ENCODE measurements around the gene ACSL3. TPM values are rescaled to one million over a fixed set of nuclear protein-coding genes. Genes with fewer than 3 reads are reported as not detected.
A peak's percentile ranks its signal among the peaks of the same experiment; 100 is the strongest.

The ACSL3 gene
- total RNA-seq (48.2 TPM), polyA plus RNA-seq (ENCODE audit: insufficient read depth in 1 of 8, insufficient read length in 8 of 8, low replicate concordance in 1 of 8) (10 to 100 TPM; 28.3 to 55.9 (median 45.7) TPM)
- long read RNA-seq, donor 1, full-length matches to known transcripts = 3 of 8 reads
- long read RNA-seq, donor 1, partial matches to known transcripts = 5 of 8 reads
- long read RNA-seq, donor 1, other reads (novel, unspliced or antisense) = 0 of 8 reads
- long read RNA-seq, donor 2, partial matches to known transcripts = 0 of 1 reads
- long read RNA-seq, donor 2, other reads (novel, unspliced or antisense) = 0 of 1 reads
- long read RNA-seq, donor 3, full-length matches to known transcripts = 8 of 15 reads
- long read RNA-seq, donor 3, partial matches to known transcripts = 7 of 15 reads
- long read RNA-seq, donor 3, other reads (novel, unspliced or antisense) = 0 of 15 reads
- long read RNA-seq, donor 4, transcript ACSL3-202 (16 exons, 3,147 nt) = major isoform, 6 of 6 reads
- long read RNA-seq, donor 4, partial matches to known transcripts = 0 of 6 reads
- long read RNA-seq, donor 4, other reads (novel, unspliced or antisense) = 0 of 6 reads
- long read RNA-seq, donor 5, full-length matches to known transcripts = 13 of 32 reads
- long read RNA-seq, donor 5, partial matches to known transcripts = 19 of 32 reads
- long read RNA-seq, donor 5, other reads (novel, unspliced or antisense) = 0 of 32 reads
- long read RNA-seq, donor 6, full-length matches to known transcripts = 7 of 15 reads
- long read RNA-seq, donor 6, partial matches to known transcripts = 8 of 15 reads
- long read RNA-seq, donor 6, other reads (novel, unspliced or antisense) = 0 of 15 reads
- long read RNA-seq, donor 7, full-length matches to known transcripts = 7 of 19 reads
- long read RNA-seq, donor 7, partial matches to known transcripts = 12 of 19 reads
- long read RNA-seq, donor 7, other reads (novel, unspliced or antisense) = 0 of 19 reads
- long read RNA-seq, donor 8, full-length matches to known transcripts = 7 of 7 reads
- long read RNA-seq, donor 8, partial matches to known transcripts = 0 of 7 reads
- long read RNA-seq, donor 8, other reads (novel, unspliced or antisense) = 0 of 7 reads
- long read RNA-seq, donor 9, partial matches to known transcripts = 0 of 2 reads
- long read RNA-seq, donor 9, other reads (novel, unspliced or antisense) = 0 of 2 reads
- long read RNA-seq, donor 10, full-length matches to known transcripts = 9 of 14 reads
- long read RNA-seq, donor 10, partial matches to known transcripts = 5 of 14 reads
- long read RNA-seq, donor 10, other reads (novel, unspliced or antisense) = 0 of 14 reads
- long read RNA-seq, donor 11, full-length matches to known transcripts = 7 of 15 reads
- long read RNA-seq, donor 11, partial matches to known transcripts = 8 of 15 reads
- long read RNA-seq, donor 11, other reads (novel, unspliced or antisense) = 0 of 15 reads

GRCh38 chr2:222860740-222861410 lies at the start of gene ACSL3:
Gene ACSL3, plus strand, starts transcription at chr2:222861036. Its CDS starts 47,737 bp downstream, at chr2:222908773.
- under 1% methylated on average over 94 of the region's 99 CpGs for WGBS (ENCODE audit: insufficient coverage)

GRCh38 chr2:222811828-222812227 lies 49.0 kb upstream of the ACSL3 start:
- H3K27ac ChIP-seq (ENCODE audit: low read length) = no peak overlapping the region

More at GRCh38 chr2:222860740-222861410, at the start of gene ACSL3:
- no peaks in the 10 kb centered on the region for H3K36me3 ChIP-seq (ENCODE audit: control insufficient read depth, insufficient read depth, low read length)
- H3K9me3 ChIP-seq (replicated peaks; ENCODE audit: control insufficient read depth, low read depth, low read length) = no peaks in the 10 kb centered on the region
- H3K27me3 ChIP-seq (ENCODE audit: control insufficient read depth, insufficient read depth, low read length) = no peaks in the 10 kb centered on the region
- H3K4me1 ChIP-seq (ENCODE audit: control insufficient read depth, insufficient read depth, low read length) = peaks cover 16% of the 10 kb centered on the region
- peak within 1 kb of the TSS; percentile 81 for H3K4me3 ChIP-seq (ENCODE audit: low read length)
- peak; percentile 98 for DNase-seq
- H3K27ac ChIP-seq (ENCODE audit: low read length) = peak within 1 kb of the TSS; percentile 89

GRCh38 chr2:222813177-222813843 lies 47.5 kb upstream of the ACSL3 start:
- no peak for DNase-seq
- Histone ChIP-seq H3K27ac (ENCODE audit: low read length) (no peak overlapping the region), H3K4me3 (ENCODE audit: low read length) (no peak overlapping the region), H3K9me3 (replicated peaks; ENCODE audit: control insufficient read depth, low read depth, low read length) (no peaks in the 10 kb centered on the region), H3K36me3 (ENCODE audit: control insufficient read depth, insufficient read depth, low read length) (no peaks in the 10 kb centered on the region), H3K4me1 (ENCODE audit: control insufficient read depth, insufficient read depth, low read length) (no peaks in the 10 kb centered on the region), H3K27me3 (ENCODE audit: control insufficient read depth, insufficient read depth, low read length) (no peaks in the 10 kb centered on the region)
- WGBS (ENCODE audit: insufficient coverage) = 60% methylated on average over 3 of the region's 6 CpGs

More at GRCh38 chr2:222811828-222812227, 49.0 kb upstream of the ACSL3 start:
- WGBS (ENCODE audit: insufficient coverage) = 100% methylated on average over 1 of the region's 1 CpG
- Histone ChIP-seq H3K4me1 (ENCODE audit: control insufficient read depth, insufficient read depth, low read length) (no peaks in the 10 kb centered on the region), H3K4me3 (ENCODE audit: low read length) (no peak overlapping the region), H3K27me3 (ENCODE audit: control insufficient read depth, insufficient read depth, low read length) (no peaks in the 10 kb centered on the region), H3K36me3 (ENCODE audit: control insufficient read depth, insufficient read depth, low read length) (no peaks in the 10 kb centered on the region), H3K9me3 (replicated peaks; ENCODE audit: control insufficient read depth, low read depth, low read length) (no peaks in the 10 kb centered on the region)
- DNase-seq = no peak

GRCh38 chr2:222819722-222820333 lies 41.0 kb upstream of the ACSL3 start:
- H3K4me3 ChIP-seq (ENCODE audit: low read length) = no peak overlapping the region
- H3K27me3 ChIP-seq (ENCODE audit: control insufficient read depth, insufficient read depth, low read length) = no peaks in the 10 kb centered on the region
- H3K4me1 ChIP-seq (ENCODE audit: control insufficient read depth, insufficient read depth, low read length) = no peaks in the 10 kb centered on the region
- WGBS (ENCODE audit: insufficient coverage) = 57% methylated on average over 1 of the region's 2 CpGs
- H3K36me3 ChIP-seq (ENCODE audit: control insufficient read depth, insufficient read depth, low read length) = no peaks in the 10 kb centered on the region
- no peak for DNase-seq
- H3K9me3 ChIP-seq (replicated peaks; ENCODE audit: control insufficient read depth, low read depth, low read length) = no peaks in the 10 kb centered on the region
- no peak overlapping the region for H3K27ac ChIP-seq (ENCODE audit: low read length)

- no peaks in the 10 kb centered on the region for H3K9me3 ChIP-seq (replicated peaks; ENCODE audit: control insufficient read depth, low read depth, low read length)
- H3K4me1 ChIP-seq (ENCODE audit: control insufficient read depth, insufficient read depth, low read length) = no peaks in the 10 kb centered on the region
- no peaks in the 10 kb centered on the region for H3K36me3 ChIP-seq (ENCODE audit: control insufficient read depth, insufficient read depth, low read length)
- H3K4me3 ChIP-seq (ENCODE audit: low read length) = no peak overlapping the region
- DNase-seq = peak; percentile 50
- 55% methylated on average over 2 of the region's 6 CpGs for WGBS (ENCODE audit: insufficient coverage)
- no peak overlapping the region for H3K27ac ChIP-seq (ENCODE audit: low read length)
- H3K27me3 ChIP-seq (ENCODE audit: control insufficient read depth, insufficient read depth, low read length) = no peaks in the 10 kb centered on the region
Measured at GRCh38 chr2:222823183-222823930, 37.5 kb upstream of the ACSL3 start.

GRCh38 chr2:222825031-222825430 lies 35.8 kb upstream of the ACSL3 start:
- no peaks in the 10 kb centered on the region for H3K27me3 ChIP-seq (ENCODE audit: control insufficient read depth, insufficient read depth, low read length)
- H3K4me1 ChIP-seq (ENCODE audit: control insufficient read depth, insufficient read depth, low read length) = no peaks in the 10 kb centered on the region
- H3K9me3 ChIP-seq (replicated peaks; ENCODE audit: control insufficient read depth, low read depth, low read length) = no peaks in the 10 kb centered on the region
- no peaks in the 10 kb centered on the region for H3K36me3 ChIP-seq (ENCODE audit: control insufficient read depth, insufficient read depth, low read length)
- H3K4me3 ChIP-seq (ENCODE audit: low read length) = no peak overlapping the region
- no peak overlapping the region for H3K27ac ChIP-seq (ENCODE audit: low read length)
- no CpG with 5 or more reads among the region's 1 CpG for whole genome bisulfite sequencing (ENCODE audit: insufficient coverage)
- DNase-seq = no peak

GRCh38 chr2:222827417-222827816 lies 33.4 kb upstream of the ACSL3 start:
- Histone ChIP-seq H3K4me3 (ENCODE audit: low read length) (no peak overlapping the region), H3K4me1 (ENCODE audit: control insufficient read depth, insufficient read depth, low read length) (peaks cover 6% of the 10 kb centered on the region), H3K27me3 (ENCODE audit: control insufficient read depth, insufficient read depth, low read length) (no peaks in the 10 kb centered on the region), H3K9me3 (replicated peaks; ENCODE audit: control insufficient read depth, low read depth, low read length) (no peaks in the 10 kb centered on the region), H3K36me3 (ENCODE audit: control insufficient read depth, insufficient read depth, low read length) (no peaks in the 10 kb centered on the region), H3K27ac (ENCODE audit: low read length) (no peak overlapping the region)
- no CpG with 5 or more reads among the region's 1 CpG for WGBS (ENCODE audit: insufficient coverage)
- DNase-seq = no peak

GRCh38 chr2:222828572-222828971 lies 32.3 kb upstream of the ACSL3 start:
- peaks cover 6% of the 10 kb centered on the region for H3K4me1 ChIP-seq (ENCODE audit: control insufficient read depth, insufficient read depth, low read length)
- no peak overlapping the region for H3K4me3 ChIP-seq (ENCODE audit: low read length)
- 83% methylated on average over 9 of the region's 11 CpGs for WGBS (ENCODE audit: insufficient coverage)
- H3K9me3 ChIP-seq (replicated peaks; ENCODE audit: control insufficient read depth, low read depth, low read length) = no peaks in the 10 kb centered on the region
- DNase-seq = no peak
- H3K27ac ChIP-seq (ENCODE audit: low read length) = no peak overlapping the region
- no peaks in the 10 kb centered on the region for H3K36me3 ChIP-seq (ENCODE audit: control insufficient read depth, insufficient read depth, low read length)
- H3K27me3 ChIP-seq (ENCODE audit: control insufficient read depth, insufficient read depth, low read length) = no peaks in the 10 kb centered on the region

Data from muscle of leg (tissue), 16 donors.